ENCODE measurements around the gene NRXN3. TPM values are rescaled to one million over a fixed set of nuclear protein-coding genes. Genes with fewer than 3 reads are reported as not detected.

NRXN3 gene
- total RNA-seq, 2 experiments from 2014 or later = not detected

GRCh38 chr14:79680087-79680486 lies 1509.9 kb downstream of the NRXN3 start:
- H3K4me3 Mint-ChIP-seq = no peak overlapping the region
- no peak for DNase-seq
- CTCF ChIA-PET = no interaction called here

GRCh38 chr14:79686196-79686595 lies 1516.0 kb downstream of the NRXN3 start:
- ATAC-seq (no peak), DNase-seq (no peak)
- no peaks in the 10 kb centered on the region for H3K4me1 Mint-ChIP-seq
- no peaks in the 10 kb centered on the region for H3K9me3 Mint-ChIP-seq (ENCODE audit: low read depth)
- no peak overlapping the region for H3K4me3 Mint-ChIP-seq
- CTCF ChIA-PET = no interaction called here
- H3K27ac Mint-ChIP-seq = no peak overlapping the region
- no peaks in the 10 kb centered on the region for H3K36me3 Mint-ChIP-seq
- H3K27me3 Mint-ChIP-seq = no peaks in the 10 kb centered on the region

More at GRCh38 chr14:79680087-79680486, 1509.9 kb downstream of the NRXN3 start:
- Mint-ChIP-seq H3K27me3 (no peaks in the 10 kb centered on the region), H3K36me3 (no peaks in the 10 kb centered on the region), H3K9me3 (ENCODE audit: low read depth) (no peaks in the 10 kb centered on the region), H3K27ac (no peak overlapping the region), H3K4me1 (no peaks in the 10 kb centered on the region)
- no peak for ATAC-seq

- no peak for ATAC-seq
- no peak for DNase-seq
- Mint-ChIP-seq H3K27me3 (no peaks in the 10 kb centered on the region), H3K27ac (no peak overlapping the region), H3K4me3 (no peak overlapping the region), H3K9me3 (ENCODE audit: low read depth) (peaks cover 2% of the 10 kb centered on the region), H3K36me3 (no peaks in the 10 kb centered on the region), H3K4me1 (no peaks in the 10 kb centered on the region)
- CTCF ChIA-PET = no interaction called here
These were observed 1520.8 kb downstream of the NRXN3 start for GRCh38 chr14:79690960-79691359.

- CTCF ChIA-PET = no interaction called here
- ATAC-seq (no peak), DNase-seq (no peak)
- Mint-ChIP-seq H3K27ac (no peak overlapping the region), H3K4me1 (no peaks in the 10 kb centered on the region), H3K4me3 (no peak overlapping the region), H3K27me3 (no peaks in the 10 kb centered on the region), H3K36me3 (no peaks in the 10 kb centered on the region), H3K9me3 (ENCODE audit: low read depth) (peaks cover 2% of the 10 kb centered on the region)
These were observed 1523.8 kb downstream of the NRXN3 start for GRCh38 chr14:79693935-79694334.

GRCh38 chr14:79695307-79695706 lies 1525.1 kb downstream of the NRXN3 start:
- CTCF ChIA-PET = interaction anchor here (0.5 to 0.6 kb wide), 2 partner anchors 39 to 857 kb away, joined by 3 read pairs; no protein-coding TSS in a partner anchor
- Mint-ChIP-seq H3K4me3 (no peak overlapping the region), H3K4me1 (no peaks in the 10 kb centered on the region), H3K36me3 (no peaks in the 10 kb centered on the region), H3K9me3 (ENCODE audit: low read depth) (peaks cover 2% of the 10 kb centered on the region), H3K27me3 (no peaks in the 10 kb centered on the region), H3K27ac (no peak overlapping the region)
- DNase-seq = no peak
- ATAC-seq = no peak

GRCh38 chr14:79698298-79698711 lies 1528.1 kb downstream of the NRXN3 start:
- no peak overlapping the region for H3K4me3 Mint-ChIP-seq
- no peaks in the 10 kb centered on the region for H3K9me3 Mint-ChIP-seq (ENCODE audit: low read depth)
- H3K4me1 Mint-ChIP-seq = no peaks in the 10 kb centered on the region
- H3K36me3 Mint-ChIP-seq = no peaks in the 10 kb centered on the region
- ATAC-seq = no peak
- H3K27me3 Mint-ChIP-seq = no peaks in the 10 kb centered on the region
- no peak for DNase-seq
- H3K27ac Mint-ChIP-seq = no peak overlapping the region
- CTCF ChIA-PET = no interaction called here

GRCh38 chr14:79699206-79699605 lies 1529.0 kb downstream of the NRXN3 start:
- Mint-ChIP-seq H3K4me3 (no peak overlapping the region), H3K27ac (no peak overlapping the region), H3K4me1 (no peaks in the 10 kb centered on the region), H3K36me3 (no peaks in the 10 kb centered on the region), H3K27me3 (no peaks in the 10 kb centered on the region), H3K9me3 (ENCODE audit: low read depth) (no peaks in the 10 kb centered on the region)
- no peak for DNase-seq
- CTCF ChIA-PET = no interaction called here
- no peak for ATAC-seq

- CTCF ChIA-PET = no interaction called here
- H3K4me1 Mint-ChIP-seq = no peaks in the 10 kb centered on the region
These were observed 1531.2 kb downstream of the NRXN3 start for GRCh38 chr14:79701371-79701770.

GRCh38 chr14:79702197-79702596 lies 1532.0 kb downstream of the NRXN3 start:
- Mint-ChIP-seq H3K4me1 (no peaks in the 10 kb centered on the region), H3K36me3 (no peaks in the 10 kb centered on the region), H3K27ac (no peak overlapping the region), H3K4me3 (no peak overlapping the region), H3K27me3 (no peaks in the 10 kb centered on the region), H3K9me3 (ENCODE audit: low read depth) (no peaks in the 10 kb centered on the region)
- CTCF ChIA-PET = no interaction called here
- ATAC-seq = no peak
- DNase-seq = no peak

More at GRCh38 chr14:79701371-79701770, 1531.2 kb downstream of the NRXN3 start:
- H3K27me3 Mint-ChIP-seq = no peaks in the 10 kb centered on the region
- H3K36me3 Mint-ChIP-seq = no peaks in the 10 kb centered on the region
- H3K27ac Mint-ChIP-seq = no peak overlapping the region
- no peak overlapping the region for H3K4me3 Mint-ChIP-seq
- H3K9me3 Mint-ChIP-seq (ENCODE audit: low read depth) = no peaks in the 10 kb centered on the region
- no peak for ATAC-seq
- DNase-seq = no peak

- CTCF ChIA-PET = no interaction called here
- no peak overlapping the region for H3K4me3 Mint-ChIP-seq
- H3K36me3 Mint-ChIP-seq = no peaks in the 10 kb centered on the region
- DNase-seq (no peak), ATAC-seq (no peak)
- H3K27ac Mint-ChIP-seq = no peak overlapping the region
- H3K27me3 Mint-ChIP-seq = no peaks in the 10 kb centered on the region
- H3K9me3 Mint-ChIP-seq (ENCODE audit: low read depth) = no peaks in the 10 kb centered on the region
- no peaks in the 10 kb centered on the region for H3K4me1 Mint-ChIP-seq
These were observed 1533.0 kb downstream of the NRXN3 start for GRCh38 chr14:79703209-79703608.

- CTCF ChIA-PET = no interaction called here
- ATAC-seq (no peak), DNase-seq (no peak)
- H3K27me3 Mint-ChIP-seq = no peaks in the 10 kb centered on the region
- H3K36me3 Mint-ChIP-seq = no peaks in the 10 kb centered on the region
- H3K27ac Mint-ChIP-seq = no peak overlapping the region
- H3K4me3 Mint-ChIP-seq = no peak overlapping the region
- H3K9me3 Mint-ChIP-seq (ENCODE audit: low read depth) = no peaks in the 10 kb centered on the region
- no peaks in the 10 kb centered on the region for H3K4me1 Mint-ChIP-seq
These were observed 1534.1 kb downstream of the NRXN3 start for GRCh38 chr14:79704041-79704807.

GRCh38 chr14:79705126-79705894 lies 1535.1 kb downstream of the NRXN3 start:
- Mint-ChIP-seq H3K27ac (no peak overlapping the region), H3K27me3 (no peaks in the 10 kb centered on the region), H3K9me3 (ENCODE audit: low read depth) (no peaks in the 10 kb centered on the region), H3K4me1 (no peaks in the 10 kb centered on the region), H3K4me3 (no peak overlapping the region), H3K36me3 (no peaks in the 10 kb centered on the region)
- CTCF ChIA-PET = no interaction called here
- ATAC-seq (no peak), DNase-seq (no peak)

GRCh38 chr14:79706382-79706781 lies 1536.2 kb downstream of the NRXN3 start:
- CTCF ChIA-PET = no interaction called here
- H3K9me3 Mint-ChIP-seq (ENCODE audit: low read depth) = no peaks in the 10 kb centered on the region
- no peak overlapping the region for H3K4me3 Mint-ChIP-seq
- no peaks in the 10 kb centered on the region for H3K4me1 Mint-ChIP-seq
- H3K36me3 Mint-ChIP-seq = no peaks in the 10 kb centered on the region
- H3K27ac Mint-ChIP-seq = no peak overlapping the region
- ATAC-seq = no peak
- H3K27me3 Mint-ChIP-seq = no peaks in the 10 kb centered on the region
- no peak for DNase-seq

Data from activated CD8-positive, alpha-beta memory T cell treated with anti-CD3 and anti-CD28 coated beads, Interleukin-2, amount 10 ng/mL, durations not matched to agents 7 days and 5 days (primary cell).